NCI-H2171 (cell line): ENCODE results near the gene CACYBP.
"Not testable (repeated sequence)": the region's sequence is repeated elsewhere in the genome, so short reads cannot be mapped to it uniquely, and the experiment has no call there.

ENCODE experiments used
- DNase-seq: peaks from one replicate; lab custom pipeline; 2025; lab: John Stamatoyannopoulos, UW

CACYBP gene

GRCh38 chr1:175009532-175009931 lies 9.8 kb downstream of the CACYBP start:
- DNase-seq, result no peak

GRCh38 chr1:175013445-175013844 lies 13.7 kb downstream of the CACYBP start:
- no peak for DNase-seq

- DNase-seq, result no peak
These were observed 15.5 kb downstream of the CACYBP start for GRCh38 chr1:175015243-175015642.

- no peak for DNase-seq
These were observed 19.8 kb downstream of the CACYBP start for GRCh38 chr1:175019524-175019923.

- DNase-seq, result peak; percentile 98
These were observed 23.5 kb downstream of the CACYBP start, which contains the start of gene MRPS14 for GRCh38 chr1:175023043-175023921. Gene MRPS14 (minus strand): TSS chr1:175023425. CDS start chr1:175023408, 17 bp downstream.

- DNase-seq, result not testable (repeated sequence)
These were observed 24.1 kb downstream of the CACYBP start for GRCh38 chr1:175023922-175024242.

- no peak for DNase-seq
These were observed 25.0 kb downstream of the CACYBP start for GRCh38 chr1:175024773-175025172.

- DNase-seq, result no peak
These were observed 34.2 kb downstream of the CACYBP start for GRCh38 chr1:175033953-175034352.

- no peak for DNase-seq
These were observed 35.0 kb downstream of the CACYBP start for GRCh38 chr1:175034775-175035174.

GRCh38 chr1:175035865-175036264 lies 36.1 kb downstream of the CACYBP start:
- no peak for DNase-seq

- DNase-seq, result no peak
These were observed 36.7 kb downstream of the CACYBP start for GRCh38 chr1:175036476-175036875.

GRCh38 chr1:175037416-175037815 lies 37.7 kb downstream of the CACYBP start:
- no peak for DNase-seq

GRCh38 chr1:175040324-175040879 lies 40.7 kb downstream of the CACYBP start:
- DNase-seq, result no peak

- DNase-seq, result no peak
These were observed 42.9 kb downstream of the CACYBP start for GRCh38 chr1:175042650-175043049.

GRCh38 chr1:175043824-175044223 lies 44.1 kb downstream of the CACYBP start:
- DNase-seq, result no peak

- not testable (repeated sequence) for DNase-seq
These were observed 44.8 kb downstream of the CACYBP start for GRCh38 chr1:175044591-175044990.

- DNase-seq, result no peak
These were observed 45.4 kb downstream of the CACYBP start for GRCh38 chr1:175045097-175045496.

GRCh38 chr1:175045519-175045918 lies 45.8 kb downstream of the CACYBP start:
- no peak for DNase-seq

GRCh38 chr1:175050992-175051391 lies 51.2 kb downstream of the CACYBP start:
- DNase-seq, result no peak

- DNase-seq, result no peak
These were observed 55.0 kb downstream of the CACYBP start for GRCh38 chr1:175054736-175055135.
